Measurements from ENCODE around the gene ADISSP. TPM values are rescaled to one million over a fixed set of nuclear protein-coding genes. Genes with fewer than 3 reads are reported as not detected.

ADISSP gene
- total RNA-seq, 1 experiment from 2014 or later, result 80.3 TPM

DNA sequence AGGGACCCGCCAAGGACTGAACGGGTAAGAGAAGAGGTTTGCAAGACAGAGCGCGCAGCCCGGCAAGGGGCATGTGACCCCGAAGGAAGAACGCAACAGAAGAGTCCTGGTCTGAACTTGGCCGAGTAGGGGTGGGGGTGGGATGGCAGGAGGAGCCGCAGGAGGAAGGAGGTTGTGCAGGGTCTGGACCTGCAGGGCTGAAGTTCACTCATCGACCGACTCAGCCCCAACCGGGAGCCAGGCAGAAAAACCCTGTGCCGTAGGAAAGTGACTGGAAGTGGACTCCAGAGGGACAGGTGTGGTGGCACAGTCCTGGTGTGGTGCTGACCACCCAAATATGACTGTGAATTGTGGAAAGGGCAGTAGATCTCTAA, 15.2 kb downstream of the ADISSP start:
- no peak overlapping the region for H3K27ac ChIP-seq (ENCODE audit: low read depth, low read length, poor library complexity, severe bottlenecking)
- TF ChIP-seq EZH2 (IDR thresholded peaks at IDR 0.05; ENCODE audit: borderline replicate concordance, low read depth, low read length, poor library complexity, severe bottlenecking), result no peak
- TF ChIP-seq, protein P1, sequence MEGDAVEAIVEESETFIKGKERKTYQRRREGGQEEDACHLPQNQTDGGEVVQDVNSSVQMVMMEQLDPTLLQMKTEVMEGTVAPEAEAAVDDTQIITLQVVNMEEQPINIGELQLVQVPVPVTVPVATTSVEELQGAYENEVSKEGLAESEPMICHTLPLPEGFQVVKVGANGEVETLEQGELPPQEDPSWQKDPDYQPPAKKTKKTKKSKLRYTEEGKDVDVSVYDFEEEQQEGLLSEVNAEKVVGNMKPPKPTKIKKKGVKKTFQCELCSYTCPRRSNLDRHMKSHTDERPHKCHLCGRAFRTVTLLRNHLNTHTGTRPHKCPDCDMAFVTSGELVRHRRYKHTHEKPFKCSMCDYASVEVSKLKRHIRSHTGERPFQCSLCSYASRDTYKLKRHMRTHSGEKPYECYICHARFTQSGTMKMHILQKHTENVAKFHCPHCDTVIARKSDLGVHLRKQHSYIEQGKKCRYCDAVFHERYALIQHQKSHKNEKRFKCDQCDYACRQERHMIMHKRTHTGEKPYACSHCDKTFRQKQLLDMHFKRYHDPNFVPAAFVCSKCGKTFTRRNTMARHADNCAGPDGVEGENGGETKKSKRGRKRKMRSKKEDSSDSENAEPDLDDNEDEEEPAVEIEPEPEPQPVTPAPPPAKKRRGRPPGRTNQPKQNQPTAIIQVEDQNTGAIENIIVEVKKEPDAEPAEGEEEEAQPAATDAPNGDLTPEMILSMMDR (conservative IDR thresholded peaks at IDR 0.05; ENCODE audit: low read depth, low read length), result no peak
- no peaks in the 10 kb centered on the region for H3K27me3 ChIP-seq (replicated peaks; ENCODE audit: insufficient read depth, low read depth, low read length, poor library complexity)
- H3K4me3 ChIP-seq (ENCODE audit: low read depth, low read length, poor library complexity, severe bottlenecking), result no peak overlapping the region
- CTCF ChIA-PET, result interaction anchor here (0.6 to 1.5 kb wide), 5 partner anchors 10 to 320 kb away, joined by 3 to 4 read pairs (median 4); partner anchors contain the start of genes ADISSP and SPEF1
- POLR2A ChIA-PET (ENCODE audit: low non-redundant PET), result no interaction called here
- peaks cover 5% of the 10 kb centered on the region for H3K36me3 ChIP-seq (ENCODE audit: insufficient read depth, low read length, poor library complexity, severe bottlenecking)
- H3K4me1 ChIP-seq (ENCODE audit: insufficient read depth, low read length, poor library complexity, severe bottlenecking), result no peaks in the 10 kb centered on the region
- intact Hi-C loops (cut with micrococcal nuclease; ENCODE audit: unreplicated experiment), result no loop called here
- DNase-seq (ENCODE audit: low spot score), result no peak
- no peaks in the 10 kb centered on the region for H3K9me3 ChIP-seq (ENCODE audit: low read depth, low read length, poor library complexity, severe bottlenecking)
- BruUV-seq (replicated peaks), result no TSS peak

DNA sequence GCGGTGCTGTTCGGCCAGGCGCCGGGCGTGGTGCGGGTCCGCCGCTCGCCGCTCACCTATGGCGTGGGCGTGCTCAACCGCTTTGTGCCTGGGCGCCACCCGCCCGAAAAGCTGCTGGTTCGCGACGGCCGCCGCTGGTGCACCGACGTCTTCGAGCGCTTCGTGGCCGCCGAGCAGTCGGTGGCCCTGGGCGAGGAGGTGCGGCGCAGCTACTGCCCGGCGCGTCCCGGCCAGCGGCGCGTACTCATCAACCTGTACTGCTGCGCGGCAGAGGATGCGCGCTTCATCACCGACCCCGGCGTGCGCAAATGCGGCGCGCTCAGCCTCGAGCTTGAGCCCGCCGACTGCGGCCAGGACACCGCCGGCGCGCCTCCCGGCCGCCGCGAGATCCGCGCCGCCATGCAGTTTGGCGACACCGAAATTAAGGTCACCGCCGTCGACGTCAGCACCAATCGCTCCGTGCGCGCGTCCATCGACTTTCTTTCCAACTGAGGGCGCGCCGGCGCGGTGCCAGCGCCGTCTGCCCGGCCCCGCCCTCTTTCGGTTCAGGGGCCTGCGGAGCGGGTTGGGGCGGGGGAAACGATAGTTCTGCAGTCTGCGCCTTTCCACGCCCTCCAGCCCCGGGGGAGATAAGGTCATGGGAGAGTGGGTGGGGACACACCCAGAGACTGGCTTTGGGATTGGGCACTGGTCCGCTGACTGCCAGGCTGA, 15.7 kb downstream of the ADISSP start:
- DNase-seq (ENCODE audit: low spot score), result no peak
- Histone ChIP-seq H3K4me3 (ENCODE audit: low read depth, low read length, poor library complexity, severe bottlenecking) (no peak overlapping the region), H3K9me3 (ENCODE audit: low read depth, low read length, poor library complexity, severe bottlenecking) (no peaks in the 10 kb centered on the region), H3K27me3 (replicated peaks; ENCODE audit: insufficient read depth, low read depth, low read length, poor library complexity) (no peaks in the 10 kb centered on the region), H3K4me1 (ENCODE audit: insufficient read depth, low read length, poor library complexity, severe bottlenecking) (no peaks in the 10 kb centered on the region), H3K27ac (ENCODE audit: low read depth, low read length, poor library complexity, severe bottlenecking) (no peak overlapping the region), H3K36me3 (ENCODE audit: insufficient read depth, low read length, poor library complexity, severe bottlenecking) (peaks cover 5% of the 10 kb centered on the region)
- TF ChIP-seq, protein P1 (conservative IDR thresholded peaks at IDR 0.05; ENCODE audit: low read depth, low read length), result no peak
- TF ChIP-seq EZH2 (IDR thresholded peaks at IDR 0.05; ENCODE audit: borderline replicate concordance, low read depth, low read length, poor library complexity, severe bottlenecking), result no peak
- intact Hi-C loops (cut with micrococcal nuclease; ENCODE audit: unreplicated experiment), result no loop called here
- BruUV-seq (replicated peaks), result no TSS peak
- ChIA-PET CTCF (interaction anchor here (0.6 kb wide), 1 partner anchor 320 kb away, joined by 3 read pairs; no protein-coding TSS in a partner anchor), POLR2A (ENCODE audit: low non-redundant PET) (no interaction called here)

DNA sequence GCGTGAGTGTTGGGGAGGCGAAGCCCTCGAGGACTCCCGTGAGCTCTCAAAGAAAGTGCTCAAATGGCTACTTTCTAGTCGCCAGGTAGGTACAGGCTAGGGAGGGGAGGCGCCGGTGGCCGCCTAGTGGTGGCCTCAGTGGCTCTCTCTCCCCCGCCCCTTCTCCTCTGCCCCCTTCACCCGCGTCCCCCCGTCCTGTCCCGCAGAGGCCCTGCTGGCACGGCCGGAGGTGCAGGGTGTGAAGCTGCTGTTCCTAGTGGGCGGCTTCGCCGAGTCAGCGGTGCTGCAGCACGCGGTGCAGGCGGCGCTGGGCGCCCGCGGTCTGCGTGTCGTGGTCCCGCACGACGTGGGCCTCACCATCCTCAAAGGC, 16.3 kb downstream of the ADISSP start:
- no TSS peak for BruUV-seq (replicated peaks)
- Histone ChIP-seq H3K36me3 (ENCODE audit: insufficient read depth, low read length, poor library complexity, severe bottlenecking) (peaks cover 1% of the 10 kb centered on the region), H3K4me3 (ENCODE audit: low read depth, low read length, poor library complexity, severe bottlenecking) (no peak overlapping the region), H3K27ac (ENCODE audit: low read depth, low read length, poor library complexity, severe bottlenecking) (no peak overlapping the region), H3K27me3 (replicated peaks; ENCODE audit: insufficient read depth, low read depth, low read length, poor library complexity) (no peaks in the 10 kb centered on the region), H3K9me3 (ENCODE audit: low read depth, low read length, poor library complexity, severe bottlenecking) (no peaks in the 10 kb centered on the region), H3K4me1 (ENCODE audit: insufficient read depth, low read length, poor library complexity, severe bottlenecking) (no peaks in the 10 kb centered on the region)
- TF ChIP-seq, protein P1 (conservative IDR thresholded peaks at IDR 0.05; ENCODE audit: low read depth, low read length), result no peak
- no peak for TF ChIP-seq EZH2 (IDR thresholded peaks at IDR 0.05; ENCODE audit: borderline replicate concordance, low read depth, low read length, poor library complexity, severe bottlenecking)
- intact Hi-C loops (cut with micrococcal nuclease; ENCODE audit: unreplicated experiment), result no loop called here
- ChIA-PET POLR2A (ENCODE audit: low non-redundant PET) (no interaction called here), CTCF (no interaction called here)
- DNase-seq (ENCODE audit: low spot score), result no peak
